Measurements from ENCODE around the gene CD300LB.
A peak's percentile ranks its signal among the peaks of the same experiment; 100 is the strongest.

CD300LB gene

GRCh38 chr17:74549343-74549742 is 18.1 kb upstream of the CD300LB start:
- no peak for DNase-seq (ENCODE audit: low spot score)

DNA sequence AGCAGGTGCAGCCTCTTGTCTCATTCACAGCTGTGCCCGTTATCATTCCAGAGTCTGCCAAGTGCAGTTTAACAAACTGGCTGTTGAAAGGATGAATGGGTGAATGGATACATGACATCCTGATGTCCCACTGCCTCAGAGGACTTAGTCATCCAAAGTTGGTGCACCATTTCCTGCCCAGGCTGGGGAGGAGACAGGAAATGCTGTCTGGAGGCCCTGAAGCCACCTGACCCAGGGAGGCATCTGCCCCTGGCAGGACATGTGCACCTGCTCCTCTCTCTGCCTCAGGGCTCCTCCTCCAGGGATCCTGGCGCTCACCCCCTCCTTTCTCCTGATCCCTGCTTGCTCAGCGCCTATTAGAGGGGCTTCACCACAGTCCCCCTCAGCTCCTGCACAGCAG is 16.5 kb upstream of the CD300LB start:
- DNase-seq (ENCODE audit: low spot score), result no peak

DNA sequence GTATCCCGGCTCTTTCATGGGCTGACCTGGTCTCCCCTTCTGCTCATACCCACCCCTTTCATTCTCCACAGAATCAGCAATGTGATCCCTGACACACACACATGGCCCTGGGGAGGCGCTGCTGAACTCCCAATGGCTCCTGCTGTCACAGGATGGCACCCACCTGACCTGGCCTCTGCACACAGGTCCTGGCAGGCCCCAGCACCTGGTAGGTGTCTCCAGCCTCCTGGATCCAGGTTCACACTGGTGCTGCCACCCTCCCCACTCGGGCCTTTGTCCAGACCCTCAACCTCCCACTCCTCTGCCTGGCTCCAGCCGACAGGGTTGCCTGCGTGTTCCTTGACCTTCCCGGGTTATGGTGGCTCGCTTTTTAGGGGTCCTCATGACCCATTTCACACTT is 16.0 kb upstream of the CD300LB start:
- DNase-seq (ENCODE audit: low spot score), result no peak

DNA sequence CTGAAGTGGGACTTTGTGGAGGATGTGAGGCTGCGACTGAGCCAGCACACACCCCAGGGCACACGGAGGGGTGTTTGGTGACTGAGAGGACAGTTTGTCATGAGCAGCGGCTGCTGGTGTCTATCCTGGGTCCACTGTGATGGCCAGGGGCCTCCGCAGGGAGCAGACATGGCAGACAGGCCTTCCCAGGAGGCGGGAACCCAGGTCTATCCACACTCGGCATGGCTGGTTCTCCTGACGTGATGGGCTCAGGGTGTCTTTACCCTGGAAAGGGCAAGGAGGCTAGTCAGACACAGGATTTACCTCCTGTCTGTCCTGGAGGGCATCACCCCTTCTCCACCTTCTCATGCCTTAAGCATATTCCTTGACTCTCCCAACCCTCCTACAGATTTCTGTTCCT is 15.3 kb upstream of the CD300LB start:
- no peak for DNase-seq (ENCODE audit: low spot score)

- DNase-seq (ENCODE audit: low spot score), result no peak
Measured at GRCh38 chr17:74545843-74546230, 14.6 kb upstream of the CD300LB start, which contains the start of gene CD300C. CD300C (minus strand) TSS chr17:74546115; CDS start chr17:74545782, 333 bp downstream.

DNA sequence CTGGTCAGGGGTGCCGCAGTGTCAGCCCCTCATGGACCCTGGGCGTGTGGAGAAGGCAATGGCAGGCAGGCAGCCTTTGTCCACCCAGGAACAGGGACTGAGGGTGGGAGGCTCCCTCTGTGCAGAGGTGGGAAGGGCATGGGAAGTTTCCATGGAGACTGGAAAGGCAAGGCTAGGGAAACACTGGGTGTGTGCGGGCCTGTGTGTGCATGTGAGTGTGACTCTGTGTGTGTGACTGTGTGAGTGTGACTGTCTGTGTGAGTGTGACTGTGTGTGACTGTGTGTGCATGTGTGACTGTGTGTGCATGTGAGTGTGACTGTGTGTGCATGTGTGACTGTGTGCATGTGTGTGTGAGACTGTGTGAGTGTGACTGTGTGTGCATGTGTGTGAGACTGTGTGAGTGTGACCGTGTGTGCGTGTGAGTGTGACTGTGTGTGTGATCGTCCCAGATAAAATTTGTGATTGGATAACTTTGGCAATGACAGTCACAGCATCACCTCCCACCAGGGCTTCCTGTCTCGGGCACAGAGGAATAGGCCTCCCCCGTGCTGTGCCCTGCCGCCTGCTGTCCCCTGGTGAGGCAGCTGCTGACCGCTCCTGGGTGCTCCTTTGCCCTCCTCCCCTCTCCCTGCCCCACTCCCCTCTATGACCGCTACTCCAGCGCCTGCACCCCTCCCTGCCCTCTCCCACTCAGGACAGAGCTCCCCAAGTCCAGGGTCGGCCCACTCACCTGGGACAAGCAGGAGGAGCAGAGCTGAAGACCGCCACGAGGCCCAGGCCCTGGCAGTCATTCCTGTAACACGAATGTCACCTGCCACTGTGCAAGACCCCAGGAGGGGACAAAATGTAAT is 13.9 kb upstream of the CD300LB start:
- DNase-seq (ENCODE audit: low spot score), result no peak

GRCh38 chr17:74543891-74544760 is 12.9 kb upstream of the CD300LB start:
- no peak for DNase-seq (ENCODE audit: low spot score)

DNA sequence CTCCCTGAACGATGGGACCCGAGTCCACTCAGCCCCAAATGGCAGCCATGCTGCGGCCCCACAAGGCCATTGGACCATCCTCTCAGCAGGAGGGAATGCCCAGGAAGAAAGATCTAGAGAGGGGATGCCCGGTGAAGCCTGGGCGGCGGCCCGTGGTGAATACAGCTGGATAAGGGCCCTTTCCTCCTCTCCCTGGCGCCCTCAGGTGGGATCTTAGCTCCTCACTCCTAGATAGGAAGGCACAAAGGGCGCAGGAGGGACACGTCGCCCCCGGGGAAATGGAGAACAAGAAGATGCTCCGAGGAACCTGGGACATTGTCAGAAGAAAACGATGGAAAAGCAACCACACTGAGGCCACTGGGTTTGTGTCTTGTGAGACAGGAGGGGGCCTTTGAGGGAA is 12.1 kb upstream of the CD300LB start:
- DNase-seq (ENCODE audit: low spot score), result peak; percentile 65

DNA sequence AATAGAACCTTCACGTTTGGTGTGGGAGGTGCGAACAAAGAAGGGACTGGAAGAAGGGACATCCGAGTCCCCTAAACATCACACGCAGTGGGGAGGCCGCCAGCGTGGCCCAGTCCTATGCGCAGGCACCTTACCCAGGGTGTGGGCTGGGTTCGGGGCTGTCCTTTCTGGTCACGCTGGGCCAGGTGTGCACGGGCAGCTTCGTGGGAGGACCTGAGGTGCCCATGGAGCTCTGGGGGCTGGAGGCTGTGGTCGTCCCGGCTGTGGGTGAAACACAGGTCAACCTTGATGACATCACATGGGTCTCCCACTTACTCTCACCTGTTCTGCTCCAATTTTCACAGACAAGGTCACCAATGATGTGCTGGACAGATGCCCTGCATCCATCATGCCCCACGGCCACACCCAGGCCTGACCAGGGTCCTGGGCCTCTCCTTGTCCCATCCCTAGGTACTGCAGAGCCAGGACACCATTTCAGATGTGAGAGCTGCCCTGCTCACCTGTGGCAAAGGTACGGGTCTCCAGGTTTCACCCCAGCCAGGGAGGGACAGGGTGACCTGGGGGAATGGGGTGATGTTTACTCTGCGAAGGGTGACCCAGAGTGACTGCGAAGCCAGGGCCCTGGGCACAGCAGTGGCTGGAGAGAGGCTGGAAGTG is 11.6 kb upstream of the CD300LB start:
- no peak for DNase-seq (ENCODE audit: low spot score)

DNA sequence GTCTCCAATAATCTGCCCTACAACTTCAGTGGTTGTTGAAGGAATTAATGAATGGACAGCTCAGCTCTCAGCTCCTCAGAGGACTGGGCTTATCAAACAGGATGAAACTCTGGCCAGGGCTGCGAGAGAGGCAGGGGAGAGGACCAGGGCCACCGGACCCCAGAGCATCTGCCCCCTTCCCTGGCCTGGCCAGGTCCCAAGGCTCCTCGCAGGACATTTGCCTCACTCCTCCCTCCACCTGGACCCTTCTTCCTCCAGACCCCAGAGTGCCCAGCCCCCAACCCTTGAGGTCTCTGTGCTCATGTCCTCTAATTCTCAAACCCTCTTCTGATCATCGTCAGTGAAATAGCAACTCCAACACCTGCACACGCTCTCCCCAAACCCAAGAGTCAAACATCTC is 10.9 kb upstream of the CD300LB start:
- DNase-seq (ENCODE audit: low spot score), result no peak

- DNase-seq (ENCODE audit: low spot score), result no peak
Measured at GRCh38 chr17:74541176-74542111, 10.2 kb upstream of the CD300LB start.

DNA sequence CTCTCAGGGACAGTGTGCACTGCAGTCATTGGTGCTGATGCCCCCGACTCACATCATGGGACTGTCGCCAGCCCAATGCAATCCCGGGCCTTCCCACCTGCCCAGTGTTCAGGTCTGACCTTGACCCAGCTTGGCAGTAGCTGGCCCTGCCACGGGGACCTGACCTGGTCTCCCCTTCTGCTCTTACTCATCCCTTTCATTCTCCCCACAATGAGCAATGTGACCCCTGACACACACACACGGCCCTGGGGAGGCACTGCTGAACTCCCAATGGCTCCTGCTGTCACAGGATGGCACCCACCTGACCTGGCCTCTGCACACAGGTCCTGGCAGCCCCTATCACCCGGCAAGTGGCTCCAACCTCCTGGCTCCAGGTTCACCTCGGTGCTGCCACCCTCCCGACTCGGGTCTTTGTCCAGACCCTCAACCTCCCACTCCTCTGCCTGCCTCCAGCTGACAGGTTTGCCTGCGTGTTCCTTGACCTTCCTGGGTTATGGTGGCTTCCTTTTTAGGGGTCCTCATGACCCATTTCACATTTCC is 8.1 kb upstream of the CD300LB start:
- DNase-seq (ENCODE audit: low spot score), result no peak

DNA sequence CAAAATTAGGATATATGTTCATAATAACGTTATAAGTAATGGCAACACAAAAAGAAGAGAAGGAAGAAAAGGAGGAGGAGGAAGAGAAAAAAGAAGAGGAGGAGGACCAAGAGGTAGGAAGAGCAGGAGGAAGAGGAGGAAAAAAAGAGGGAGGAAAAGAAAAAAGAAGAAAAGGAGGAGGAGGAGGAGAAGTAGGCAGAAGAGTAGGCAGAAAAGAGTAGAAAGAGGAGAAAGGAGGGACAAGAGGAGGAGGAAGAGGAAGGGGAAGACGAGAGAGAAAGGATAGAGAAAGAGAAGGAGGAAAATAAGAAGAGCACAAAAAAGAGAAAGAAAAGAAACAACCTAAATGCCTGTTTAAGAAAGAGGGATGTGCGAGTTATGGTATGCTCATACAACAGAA is 5.6 kb upstream of the CD300LB start:
- no peak for DNase-seq (ENCODE audit: low spot score)

DNA sequence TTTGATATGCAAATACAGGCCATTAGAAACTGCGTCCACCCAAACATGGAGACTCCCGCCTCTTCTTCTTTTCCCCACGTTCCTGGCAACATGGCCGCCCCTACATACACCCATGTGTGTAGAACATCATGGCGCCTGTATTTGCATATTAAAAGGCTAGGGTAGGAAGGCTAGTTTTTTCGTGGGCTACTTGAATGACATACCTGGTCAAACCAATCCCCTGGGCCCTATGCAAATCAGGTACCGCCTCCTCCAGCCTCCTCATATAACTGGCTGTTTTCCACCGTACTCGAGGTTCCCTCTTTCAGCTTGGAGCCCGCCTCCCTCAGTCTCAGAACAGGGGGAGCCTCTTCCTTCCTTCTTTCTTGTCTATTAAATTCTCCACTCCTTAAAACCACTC is 840 bp upstream of the CD300LB start:
- DNase-seq (ENCODE audit: low spot score), result peak; percentile 50

DNA sequence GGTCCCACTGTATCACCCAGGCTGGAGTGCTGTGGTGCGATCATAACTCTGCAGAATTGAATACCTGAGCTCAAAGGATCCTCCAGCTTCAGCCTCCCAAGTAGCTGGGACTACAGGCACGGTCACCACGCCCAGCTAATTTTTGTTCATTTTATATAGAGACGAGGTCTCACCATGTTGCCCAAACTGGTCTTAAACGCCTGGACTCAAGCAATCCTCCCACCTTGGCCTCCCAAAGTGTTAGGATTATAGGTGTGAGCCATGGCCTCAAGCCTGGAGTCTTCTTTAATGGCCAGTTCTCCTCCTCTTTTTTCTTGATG is 484 bp downstream of the CD300LB start:
- no peak for DNase-seq (ENCODE audit: low spot score)

DNA sequence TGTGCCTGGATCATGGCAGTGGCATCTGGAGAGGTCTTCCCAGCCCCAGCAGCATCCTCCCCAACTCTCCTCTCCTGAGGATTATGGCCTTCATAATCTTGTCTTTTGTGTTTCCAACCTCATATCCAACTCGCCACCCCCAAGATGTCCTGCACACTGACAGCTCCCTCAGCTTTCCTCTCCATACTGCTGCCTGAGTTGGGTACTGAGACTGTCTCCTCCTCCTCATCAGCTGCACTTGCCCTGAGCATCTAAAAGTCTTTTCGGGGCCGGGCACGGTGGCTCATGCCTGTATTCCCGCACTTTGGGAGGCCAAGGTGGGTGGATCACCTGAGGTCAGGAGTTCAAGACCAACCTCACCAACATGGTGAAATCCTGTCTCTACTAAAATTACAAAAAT is 2.0 kb downstream of the CD300LB start:
- no peak for DNase-seq (ENCODE audit: low spot score)

- peak; percentile 5 for DNase-seq (ENCODE audit: low spot score)
Measured at GRCh38 chr17:74528491-74529199, 2.6 kb downstream of the CD300LB start.

DNA sequence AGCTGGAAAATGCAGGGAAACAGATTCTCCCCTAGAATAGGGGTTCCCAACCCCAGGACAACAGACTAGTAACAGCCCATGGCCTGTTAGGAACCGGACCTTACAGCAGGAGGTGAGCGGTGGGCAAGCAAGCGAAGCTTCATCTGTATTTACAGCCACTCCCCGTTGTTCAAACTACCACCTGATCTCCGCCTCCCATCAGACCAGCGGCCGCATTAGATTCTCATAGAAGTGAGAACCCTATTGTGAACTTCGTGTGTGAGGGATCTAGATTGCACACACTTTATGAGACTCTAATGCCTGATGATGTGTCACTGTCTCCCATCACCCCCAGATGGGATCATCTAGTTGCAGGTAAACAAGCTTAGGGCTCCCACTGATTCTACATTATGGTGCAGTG is 3.5 kb downstream of the CD300LB start:
- DNase-seq (ENCODE audit: low spot score), result no peak

- DNase-seq (ENCODE audit: low spot score), result peak; percentile 1
Measured at GRCh38 chr17:74527081-74527480, 4.2 kb downstream of the CD300LB start.

GRCh38 chr17:74526681-74527080 is 4.6 kb downstream of the CD300LB start:
- DNase-seq (ENCODE audit: low spot score), result peak; percentile 4

Measured in iPS-NIHi11 (cell line).